Activated CD4-positive, alpha-beta T cell treated with anti-CD3 and anti-CD28 coated beads for 36 hours (primary cell): ENCODE measurements around the gene ARHGDIG. TPM values are rescaled to one million over a fixed set of nuclear protein-coding genes. Genes with fewer than 3 reads are reported as not detected.

Experiments
- ATAC-seq: fragments of 200-7000 bp; cut with Tn5 transposase; one replicate; pipeline ENCODE4 v1.10.0; 2021; ENCODE audit warnings: mild to moderate bottlenecking, moderate library complexity
- CTCF ChIA-PET: fragments of 350-600 bp; sonication (Branson Sonifier 250); formaldehyde crosslinking; loops from one replicate; lab custom pipeline; 2021; ENCODE audit warnings: antibody characterized with exemption; lab: Charles Lee
- POLR2A ChIA-PET: fragments of 350-600 bp; sonication (Branson Sonifier 250); formaldehyde crosslinking; loops from one replicate; lab custom pipeline; 2021; ENCODE audit warnings: antibody characterized with exemption, inconsistent platforms; lab: Charles Lee
- DNase-seq: peaks from one replicate; pipeline ENCODE4 v3.0.0-alpha.2; 2020
- H3K27ac Mint-ChIP-seq: one replicate; pipeline ENCODE4 v1.8.0; 2021; ENCODE audit warnings: mixed read lengths
- H3K27me3 Mint-ChIP-seq: one replicate; pipeline ENCODE4 v1.8.0; 2021; ENCODE audit warnings: mixed read lengths
- H3K36me3 Mint-ChIP-seq: one replicate; pipeline ENCODE4 v1.8.0; 2021; ENCODE audit warnings: low read depth, mixed read lengths
- H3K4me1 Mint-ChIP-seq: one replicate; pipeline ENCODE4 v1.8.0; 2021; ENCODE audit warnings: mixed read lengths
- H3K4me3 Mint-ChIP-seq: one replicate; pipeline ENCODE4 v1.8.0; 2021; ENCODE audit warnings: mild to moderate bottlenecking, moderate library complexity, mixed read lengths
- H3K9me3 Mint-ChIP-seq: one replicate; pipeline ENCODE4 v1.8.0; 2021; ENCODE audit warnings: low read depth, mixed read lengths
- intact Hi-C, 2 experiments: fragments of 100-400 bp; cut with DNase I in 1 of 2; cut with micrococcal nuclease in 1 of 2; formaldehyde crosslinking; loops; one replicate each; pipeline versions ENCODE4 v1.14.2 to v1.15.1; 2022 to 2024; cut with DNase I, micrococcal nuclease
- total RNA-seq, 2 experiments: library from RNA; stranded (reverse); gene quantifications; one replicate each; pipeline ENCODE4 v1.2.3, GENCODE V29; 2021

ARHGDIG gene
- total RNA-seq, 2 experiments from 2014 or later = not detected

GRCh38 chr16:272633-273546, 7.5 kb upstream of the ARHGDIG start:
- ChIA-PET POLR2A (no interaction called here), CTCF (no interaction called here)

GRCh38 chr16:273547-274421, 6.6 kb upstream of the ARHGDIG start:
- intact Hi-C loops = no loop called here
- Mint-ChIP-seq H3K27me3 (peaks cover 15% of the 10 kb centered on the region), H3K36me3 (no peaks in the 10 kb centered on the region), H3K9me3 (no peaks in the 10 kb centered on the region), H3K4me3 (no peak overlapping the region), H3K4me1 (no peaks in the 10 kb centered on the region), H3K27ac (no peak overlapping the region)
- CTCF ChIA-PET = no interaction called here
- POLR2A ChIA-PET = no interaction called here
- ATAC-seq = no peak
- no peak for DNase-seq

More at GRCh38 chr16:272633-273546, 7.5 kb upstream of the ARHGDIG start:
- intact Hi-C loops = no loop called here
- DNase-seq (no peak), ATAC-seq (no peak)
- H3K4me1 Mint-ChIP-seq = no peaks in the 10 kb centered on the region
- no peaks in the 10 kb centered on the region for H3K36me3 Mint-ChIP-seq
- H3K4me3 Mint-ChIP-seq = no peak overlapping the region
- H3K27me3 Mint-ChIP-seq = peaks cover 14% of the 10 kb centered on the region
- no peaks in the 10 kb centered on the region for H3K9me3 Mint-ChIP-seq
- no peak overlapping the region for H3K27ac Mint-ChIP-seq

GRCh38 chr16:275041-275641, 5.2 kb upstream of the ARHGDIG start:
- Mint-ChIP-seq H3K27me3 (peaks cover 21% of the 10 kb centered on the region), H3K4me1 (peaks cover 3% of the 10 kb centered on the region), H3K27ac (no peak overlapping the region), H3K4me3 (peak overlapping the region; percentile 10), H3K9me3 (no peaks in the 10 kb centered on the region), H3K36me3 (no peaks in the 10 kb centered on the region)
- peak; percentile 34 for DNase-seq
- ChIA-PET CTCF (no interaction called here), POLR2A (no interaction called here)
- peak; percentile 62 for ATAC-seq
- intact Hi-C loops = no loop called here

- ATAC-seq (no peak), DNase-seq (no peak)
- Mint-ChIP-seq H3K4me1 (peaks cover 3% of the 10 kb centered on the region), H3K4me3 (peak within 1 kb of the TSS; percentile 10), H3K36me3 (no peaks in the 10 kb centered on the region), H3K27ac (no peak within 1 kb of the TSS), H3K9me3 (no peaks in the 10 kb centered on the region), H3K27me3 (peaks cover 21% of the 10 kb centered on the region)
- CTCF ChIA-PET = interaction anchor here (0.7 kb wide), 1 partner anchor 203 kb away, joined by 3 read pairs; no protein-coding TSS in a partner anchor
- intact Hi-C loops = no loop called here
- POLR2A ChIA-PET = no interaction called here
Measured at GRCh38 chr16:275786-276232, 4.6 kb upstream of the ARHGDIG start, which contains the start of gene RGS11. RGS11 (minus strand) TSS chr16:275944; CDS start chr16:275911, 33 bp downstream.

GRCh38 chr16:276426-277077, 3.8 kb upstream of the ARHGDIG start:
- Mint-ChIP-seq H3K27me3 (peaks cover 25% of the 10 kb centered on the region), H3K4me3 (no peak overlapping the region), H3K4me1 (peaks cover 3% of the 10 kb centered on the region), H3K27ac (no peak overlapping the region), H3K36me3 (no peaks in the 10 kb centered on the region), H3K9me3 (no peaks in the 10 kb centered on the region)
- ChIA-PET CTCF (interaction anchor here (0.7 kb wide), 1 partner anchor 203 kb away, joined by 3 read pairs; no protein-coding TSS in a partner anchor), POLR2A (no interaction called here)
- intact Hi-C loops = no loop called here
- ATAC-seq (no peak), DNase-seq (no peak)

- POLR2A ChIA-PET = no interaction called here
- H3K27ac Mint-ChIP-seq = no peak overlapping the region
- ATAC-seq = peak; percentile 71
- H3K36me3 Mint-ChIP-seq = no peaks in the 10 kb centered on the region
- H3K27me3 Mint-ChIP-seq = peaks cover 28% of the 10 kb centered on the region
- H3K9me3 Mint-ChIP-seq = no peaks in the 10 kb centered on the region
- peaks cover 3% of the 10 kb centered on the region for H3K4me1 Mint-ChIP-seq
- DNase-seq = peak; percentile 46
- no peak overlapping the region for H3K4me3 Mint-ChIP-seq
- CTCF ChIA-PET = interaction anchor here (0.7 kb wide), 1 partner anchor 161 kb away, joined by 3 read pairs; no protein-coding TSS in a partner anchor
- intact Hi-C loops = no loop called here
Measured at GRCh38 chr16:278863-279366, 1.5 kb upstream of the ARHGDIG start.

- ChIA-PET CTCF (interaction anchor here (0.7 kb wide), 1 partner anchor 162 kb away, joined by 3 read pairs; no protein-coding TSS in a partner anchor), POLR2A (no interaction called here)
- peaks cover 3% of the 10 kb centered on the region for H3K4me1 Mint-ChIP-seq
- intact Hi-C loops = no loop called here
- no peak overlapping the region for H3K4me3 Mint-ChIP-seq
- ATAC-seq (no peak), DNase-seq (no peak)
- no peak overlapping the region for H3K27ac Mint-ChIP-seq
- no peaks in the 10 kb centered on the region for H3K9me3 Mint-ChIP-seq
- peaks cover 24% of the 10 kb centered on the region for H3K27me3 Mint-ChIP-seq
- no peaks in the 10 kb centered on the region for H3K36me3 Mint-ChIP-seq
Measured at GRCh38 chr16:279531-279930, 860 bp upstream of the ARHGDIG start.

GRCh38 chr16:280005-280460, 358 bp upstream of the ARHGDIG start:
- ChIA-PET POLR2A (no interaction called here), CTCF (no interaction called here)
- H3K4me1 Mint-ChIP-seq = peaks cover 3% of the 10 kb centered on the region
- peaks cover 24% of the 10 kb centered on the region for H3K27me3 Mint-ChIP-seq
- ATAC-seq = no peak
- no peaks in the 10 kb centered on the region for H3K36me3 Mint-ChIP-seq
- intact Hi-C loops = no loop called here
- no peak overlapping the region for H3K27ac Mint-ChIP-seq
- no peak for DNase-seq
- no peak overlapping the region for H3K4me3 Mint-ChIP-seq
- H3K9me3 Mint-ChIP-seq = no peaks in the 10 kb centered on the region

- ChIA-PET CTCF (no interaction called here), POLR2A (no interaction called here)
- Mint-ChIP-seq H3K27me3 (peaks cover 24% of the 10 kb centered on the region), H3K36me3 (no peaks in the 10 kb centered on the region), H3K4me3 (no peak overlapping the region), H3K9me3 (no peaks in the 10 kb centered on the region), H3K4me1 (peaks cover 3% of the 10 kb centered on the region), H3K27ac (no peak overlapping the region)
- ATAC-seq (no peak), DNase-seq (no peak)
- intact Hi-C loops = no loop called here
Measured at GRCh38 chr16:280991-281659, 734 bp downstream of the ARHGDIG start.

- CTCF ChIA-PET = no interaction called here
- ATAC-seq (no peak), DNase-seq (no peak)
- Mint-ChIP-seq H3K9me3 (no peaks in the 10 kb centered on the region), H3K4me1 (peaks cover 3% of the 10 kb centered on the region), H3K4me3 (no peak overlapping the region), H3K36me3 (peaks cover 4% of the 10 kb centered on the region), H3K27ac (no peak overlapping the region), H3K27me3 (peaks cover 17% of the 10 kb centered on the region)
- intact Hi-C loops = no loop called here
- POLR2A ChIA-PET = interaction anchor here (0.6 kb wide), 1 partner anchor 313 kb away, joined by 3 read pairs; no protein-coding TSS in a partner anchor
Measured at GRCh38 chr16:281660-282255, 1.4 kb downstream of the ARHGDIG start.
